Measurements from ENCODE around the gene ABHD12B. TPM values are rescaled to one million over a fixed set of nuclear protein-coding genes. Genes with fewer than 3 reads are reported as not detected.

ABHD12B gene
- total RNA-seq, 1 experiment from 2014 or later, result 0.37 TPM

GRCh38 chr14:50839691-50840090 lies 32.2 kb upstream of the ABHD12B start:
- DNase-seq (ENCODE audit: low spot score), result no peak
- TF ChIP-seq EZH2 (IDR thresholded peaks at IDR 0.05; ENCODE audit: borderline replicate concordance, low read depth, low read length, poor library complexity, severe bottlenecking) (no peak), CTCF (conservative IDR thresholded peaks at IDR 0.05; ENCODE audit: low read depth, low read length) (no peak)
- intact Hi-C loops (cut with micrococcal nuclease; ENCODE audit: unreplicated experiment), result no loop called here
- H3K4me1 ChIP-seq (ENCODE audit: insufficient read depth, low read length, poor library complexity, severe bottlenecking), result no peaks in the 10 kb centered on the region
- ChIA-PET POLR2A (ENCODE audit: low non-redundant PET) (no interaction called here), CTCF (no interaction called here)
- no peak overlapping the region for H3K27ac ChIP-seq (ENCODE audit: low read depth, low read length, poor library complexity, severe bottlenecking)
- no peak overlapping the region for H3K4me3 ChIP-seq (ENCODE audit: low read depth, low read length, poor library complexity, severe bottlenecking)
- no TSS peak for BruUV-seq (replicated peaks)
- H3K27me3 ChIP-seq (replicated peaks; ENCODE audit: insufficient read depth, low read depth, low read length, poor library complexity), result no peaks in the 10 kb centered on the region
- no peaks in the 10 kb centered on the region for H3K36me3 ChIP-seq (ENCODE audit: insufficient read depth, low read length, poor library complexity, severe bottlenecking)
- no peaks in the 10 kb centered on the region for H3K9me3 ChIP-seq (ENCODE audit: low read depth, low read length, poor library complexity, severe bottlenecking)

GRCh38 chr14:50844391-50844790 lies 27.5 kb upstream of the ABHD12B start:
- ChIA-PET POLR2A (ENCODE audit: low non-redundant PET) (no interaction called here), CTCF (no interaction called here)
- H3K4me1 ChIP-seq (ENCODE audit: insufficient read depth, low read length, poor library complexity, severe bottlenecking), result no peaks in the 10 kb centered on the region
- H3K36me3 ChIP-seq (ENCODE audit: insufficient read depth, low read length, poor library complexity, severe bottlenecking), result no peaks in the 10 kb centered on the region
- H3K9me3 ChIP-seq (ENCODE audit: low read depth, low read length, poor library complexity, severe bottlenecking), result no peaks in the 10 kb centered on the region
- no peaks in the 10 kb centered on the region for H3K27me3 ChIP-seq (replicated peaks; ENCODE audit: insufficient read depth, low read depth, low read length, poor library complexity)
- H3K27ac ChIP-seq (ENCODE audit: low read depth, low read length, poor library complexity, severe bottlenecking), result no peak overlapping the region
- intact Hi-C loops (cut with micrococcal nuclease; ENCODE audit: unreplicated experiment), result no loop called here
- no peak overlapping the region for H3K4me3 ChIP-seq (ENCODE audit: low read depth, low read length, poor library complexity, severe bottlenecking)
- TF ChIP-seq CTCF (conservative IDR thresholded peaks at IDR 0.05; ENCODE audit: low read depth, low read length), result no peak
- TF ChIP-seq EZH2 (IDR thresholded peaks at IDR 0.05; ENCODE audit: borderline replicate concordance, low read depth, low read length, poor library complexity, severe bottlenecking), result no peak
- no peak for DNase-seq (ENCODE audit: low spot score)
- no TSS peak for BruUV-seq (replicated peaks)

DNA sequence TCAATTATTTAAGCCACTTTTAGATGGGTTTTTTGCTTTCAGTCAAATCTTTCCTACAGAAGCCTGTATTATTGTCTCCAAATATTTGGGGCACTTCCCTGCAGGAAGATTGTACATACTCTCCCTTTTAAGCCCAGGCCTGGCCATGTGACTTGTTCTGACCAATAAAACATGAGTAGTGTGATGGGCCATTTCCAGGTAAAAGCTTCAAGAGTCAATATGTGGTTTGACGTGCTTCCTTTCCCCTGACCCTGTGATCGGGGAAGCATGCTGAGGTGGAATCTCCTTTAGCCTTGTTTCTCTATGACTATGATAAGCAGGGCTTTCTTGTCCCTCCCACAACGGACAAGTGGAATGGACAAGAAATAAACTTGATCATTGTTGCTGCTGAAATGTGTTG lies 26.7 kb upstream of the ABHD12B start:
- Histone ChIP-seq H3K9me3 (ENCODE audit: low read depth, low read length, poor library complexity, severe bottlenecking) (no peaks in the 10 kb centered on the region), H3K27ac (ENCODE audit: low read depth, low read length, poor library complexity, severe bottlenecking) (no peak overlapping the region), H3K27me3 (replicated peaks; ENCODE audit: insufficient read depth, low read depth, low read length, poor library complexity) (no peaks in the 10 kb centered on the region), H3K36me3 (ENCODE audit: insufficient read depth, low read length, poor library complexity, severe bottlenecking) (no peaks in the 10 kb centered on the region), H3K4me3 (ENCODE audit: low read depth, low read length, poor library complexity, severe bottlenecking) (no peak overlapping the region), H3K4me1 (ENCODE audit: insufficient read depth, low read length, poor library complexity, severe bottlenecking) (no peaks in the 10 kb centered on the region)
- TF ChIP-seq EZH2 (IDR thresholded peaks at IDR 0.05; ENCODE audit: borderline replicate concordance, low read depth, low read length, poor library complexity, severe bottlenecking) (no peak), CTCF (conservative IDR thresholded peaks at IDR 0.05; ENCODE audit: low read depth, low read length) (no peak)
- intact Hi-C loops (cut with micrococcal nuclease; ENCODE audit: unreplicated experiment), result no loop called here
- ChIA-PET CTCF (no interaction called here), POLR2A (ENCODE audit: low non-redundant PET) (no interaction called here)
- BruUV-seq (replicated peaks), result no TSS peak
- no peak for DNase-seq (ENCODE audit: low spot score)

Data from A673 (cell line).